Activated effector memory CD4-positive, alpha-beta T cell treated with anti-CD3 and anti-CD28 coated beads, Interleukin-2, amount 50 U/mL, for 16 hours (primary cell): Measurements from ENCODE around the gene ADCYAP1R1.

ENCODE experiments used
- DNase-seq: peaks from one replicate; pipeline ENCODE4 v3.0.0-alpha.2; 2020

The ADCYAP1R1 gene

DNA sequence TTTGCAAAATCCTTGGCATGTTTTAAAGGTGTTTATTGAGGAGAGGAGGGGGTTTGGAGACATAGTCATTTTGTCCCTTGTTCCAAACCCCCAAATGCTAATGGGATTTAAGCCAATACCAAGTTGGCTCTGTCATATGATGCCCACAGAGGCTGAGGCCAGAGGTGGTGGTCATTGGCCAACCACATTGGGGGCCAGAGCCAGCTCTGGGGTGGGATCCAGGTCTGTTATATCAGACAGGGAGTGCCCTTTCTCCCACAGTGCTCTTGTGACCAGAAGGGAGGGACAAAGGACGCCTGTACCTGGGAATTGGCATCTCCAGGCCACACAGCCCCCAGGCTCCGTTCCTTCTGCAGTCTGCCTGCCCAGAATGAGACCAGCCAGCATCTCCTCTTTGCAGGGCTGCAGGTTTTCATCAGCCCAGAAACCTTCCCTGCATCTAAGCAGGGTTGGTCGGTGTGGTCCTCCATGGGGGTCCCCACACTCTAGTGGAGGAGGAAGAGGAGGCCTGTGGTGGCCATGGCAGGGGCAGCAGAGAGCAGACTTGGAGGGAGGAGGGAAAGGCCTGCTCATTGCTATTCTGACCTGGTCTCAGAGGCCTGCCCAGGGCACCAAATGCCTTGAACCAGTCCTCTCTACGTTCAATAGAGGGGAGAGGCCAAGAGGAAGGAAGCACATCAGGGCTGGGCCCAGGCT, 17.9 kb downstream of the ADCYAP1R1 start:
- DNase-seq = peak; percentile 36

- no peak for DNase-seq
Measured at GRCh38 chr7:31070991-31071644, 19.0 kb downstream of the ADCYAP1R1 start.

DNA sequence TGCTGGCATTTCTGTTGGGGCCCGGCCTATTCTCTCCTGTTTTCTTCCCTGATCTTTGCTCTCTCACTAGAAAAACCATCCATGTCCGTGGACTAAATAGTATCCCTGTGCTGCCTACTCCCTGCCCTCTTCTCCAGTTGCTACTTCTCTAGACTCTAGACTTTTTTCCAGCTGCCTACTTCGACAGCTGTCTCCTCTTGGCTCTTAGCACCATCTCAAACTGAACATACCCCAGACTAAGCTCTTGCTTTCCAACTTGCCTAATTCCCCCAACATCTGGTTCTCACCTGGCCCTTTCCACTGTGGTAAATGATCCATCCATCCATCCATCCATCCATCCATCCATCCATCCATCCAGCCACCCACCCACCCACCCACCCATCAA, 19.5 kb downstream of the ADCYAP1R1 start:
- DNase-seq = no peak

GRCh38 chr7:31073326-31074119, 21.4 kb downstream of the ADCYAP1R1 start:
- DNase-seq = peak; percentile 30

GRCh38 chr7:31074120-31074383, 21.9 kb downstream of the ADCYAP1R1 start:
- DNase-seq = peak; percentile 45

DNA sequence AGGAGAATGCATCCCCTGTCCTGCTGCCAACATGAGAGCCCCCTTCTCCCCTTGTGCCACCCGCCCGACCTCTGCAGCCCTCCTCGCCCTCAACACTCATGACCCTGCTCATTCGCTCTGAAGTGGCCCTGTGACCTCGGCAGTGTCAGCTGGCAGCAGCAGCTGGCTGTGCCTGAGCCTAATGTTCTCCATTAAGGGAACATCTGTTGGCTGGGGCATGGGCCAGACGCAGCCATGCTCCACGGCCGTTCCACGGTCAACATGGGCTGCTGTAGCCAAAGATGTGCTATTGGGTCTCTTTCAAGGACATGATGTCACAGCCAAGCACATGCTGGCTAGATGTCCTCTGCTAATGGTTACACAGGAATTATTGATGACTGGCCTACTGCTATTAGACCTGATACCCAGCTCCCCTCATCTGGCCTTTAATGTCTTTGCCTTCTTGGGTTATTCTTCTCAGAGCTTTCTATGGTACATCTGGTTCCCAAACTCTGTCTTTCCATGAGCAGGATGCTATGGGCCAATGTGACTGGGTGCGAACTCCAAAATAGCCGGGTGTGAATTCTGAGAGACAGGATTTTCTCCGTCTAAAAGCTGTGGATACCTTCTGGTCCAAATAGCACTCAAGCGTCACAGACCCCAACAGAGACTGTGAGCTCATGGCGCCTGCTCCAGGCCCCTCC, 22.4 kb downstream of the ADCYAP1R1 start:
- DNase-seq = peak; percentile 59

DNA sequence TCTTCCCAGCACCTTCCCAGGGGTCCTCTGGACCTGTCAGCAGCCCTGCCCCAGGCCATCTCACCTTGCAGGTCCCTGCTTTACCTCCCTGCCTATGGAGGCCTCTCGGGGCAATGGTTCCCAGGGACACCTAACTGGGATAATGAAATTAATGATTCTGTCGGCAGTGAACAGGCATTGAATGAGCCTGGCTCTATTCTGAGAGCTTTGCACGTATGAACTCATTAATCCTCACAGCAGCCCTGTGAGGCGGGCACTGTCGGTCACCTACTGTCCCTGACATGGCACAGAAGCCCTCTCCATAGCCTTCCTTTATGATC, 22.9 kb downstream of the ADCYAP1R1 start:
- DNase-seq = peak; percentile 5

GRCh38 chr7:31076051-31076450, 23.9 kb downstream of the ADCYAP1R1 start:
- peak; percentile 56 for DNase-seq

GRCh38 chr7:31076641-31077310, 24.7 kb downstream of the ADCYAP1R1 start:
- DNase-seq = peak; percentile 60

DNA sequence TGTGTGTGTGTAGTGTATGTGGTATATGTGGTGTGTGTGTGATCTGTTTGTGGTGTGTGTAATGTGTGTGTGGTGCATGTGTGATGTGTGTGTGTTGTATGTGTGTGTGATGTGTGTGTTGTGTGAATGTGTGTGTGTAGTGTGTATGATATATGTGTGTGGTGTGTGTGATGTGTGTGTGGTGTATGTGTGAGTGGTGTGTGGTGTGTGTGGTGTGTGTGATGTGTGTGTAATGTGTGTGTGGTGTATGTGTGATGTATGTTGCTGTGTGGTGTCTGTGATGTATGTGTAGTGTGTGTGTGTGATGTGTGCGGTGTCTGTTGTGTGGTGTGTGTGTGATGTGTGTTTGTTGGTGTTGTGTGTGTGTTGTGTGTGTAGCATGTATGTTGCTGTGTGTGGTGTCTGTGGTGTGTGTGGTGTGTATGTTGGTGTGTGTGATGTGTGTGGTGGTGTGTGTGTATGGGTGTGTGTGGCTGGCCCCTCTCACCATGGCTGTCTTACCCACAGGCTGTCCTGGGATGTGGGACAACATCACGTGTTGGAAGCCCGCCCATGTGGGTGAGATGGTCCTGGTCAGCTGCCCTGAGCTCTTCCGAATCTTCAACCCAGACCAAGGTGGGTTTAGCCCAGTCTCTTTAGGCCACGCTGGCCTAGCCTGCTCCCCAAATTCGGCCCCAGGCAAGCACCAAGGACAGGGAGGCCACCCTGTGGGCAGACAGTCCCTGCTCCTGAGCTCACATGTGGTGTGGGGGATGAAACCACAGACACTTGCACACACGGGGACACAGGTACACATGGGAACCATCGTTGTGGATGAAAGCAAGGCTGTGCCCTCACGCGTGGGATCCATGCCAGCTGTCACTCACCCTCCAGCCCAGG, 25.6 kb downstream of the ADCYAP1R1 start:
- peak; percentile 36 for DNase-seq

DNA sequence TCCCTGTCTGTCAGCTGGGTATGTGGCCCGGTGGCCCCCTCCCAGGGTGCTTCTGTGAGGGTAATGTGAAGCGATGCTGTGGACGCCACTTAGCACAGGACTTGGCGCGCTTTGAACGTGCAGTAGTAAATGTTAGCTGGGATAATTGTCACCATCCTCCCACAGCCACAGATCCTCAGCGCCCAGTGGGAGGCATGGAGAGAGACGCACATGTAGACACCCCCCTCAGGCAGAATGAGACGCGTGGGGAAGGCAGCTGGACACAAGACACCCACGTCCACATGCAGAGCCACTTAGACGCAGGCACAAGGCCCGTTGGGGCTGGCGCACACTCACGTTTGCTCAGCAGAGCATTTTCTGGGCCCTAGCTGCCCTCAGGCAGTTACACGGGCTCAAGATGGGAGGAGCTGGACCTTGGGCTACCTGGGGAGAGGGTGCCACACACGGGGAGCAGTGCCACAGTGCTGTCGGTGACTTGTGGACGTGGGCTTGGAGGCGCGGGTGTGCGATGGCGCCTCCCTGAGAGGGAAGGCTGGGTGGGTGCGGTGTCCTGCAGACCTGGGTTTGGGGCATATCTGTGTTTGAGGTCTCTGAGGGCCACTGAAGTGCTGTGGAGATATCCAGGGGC, 26.4 kb downstream of the ADCYAP1R1 start:
- peak; percentile 54 for DNase-seq

- DNase-seq = peak; percentile 58
Measured at GRCh38 chr7:31079126-31079823, 27.2 kb downstream of the ADCYAP1R1 start.

DNA sequence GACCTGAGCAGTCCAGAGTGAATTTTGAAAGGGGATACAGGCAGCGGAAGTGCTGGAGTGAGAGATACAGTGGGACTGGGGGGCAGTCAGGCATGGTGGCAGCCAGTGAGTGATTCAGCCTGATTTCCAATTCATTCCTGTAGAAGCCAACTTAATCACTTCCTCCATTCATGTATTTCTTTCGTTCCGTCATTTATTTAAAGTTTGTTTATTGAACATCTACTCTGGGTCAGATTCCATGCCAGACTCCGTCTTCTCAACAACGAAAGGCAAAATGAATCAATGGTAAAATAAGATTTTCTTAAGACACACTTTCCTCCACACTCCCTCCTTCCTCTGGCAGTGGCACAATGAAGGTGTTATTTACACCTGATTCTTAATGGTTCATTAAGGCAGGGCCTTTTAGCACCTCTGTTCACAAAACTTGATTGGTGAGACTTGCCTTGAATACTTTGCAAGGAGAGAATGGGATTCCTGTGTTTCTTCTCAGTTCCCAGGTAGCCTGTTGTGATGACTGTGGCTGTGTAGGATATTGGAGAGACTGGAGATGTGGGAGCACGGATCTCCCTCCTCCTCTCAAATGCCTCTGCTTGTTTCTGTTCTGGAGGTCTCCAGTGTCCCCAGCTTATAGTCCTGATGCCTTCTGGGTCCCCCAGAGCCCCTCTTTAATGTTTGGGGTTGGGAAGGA, 27.9 kb downstream of the ADCYAP1R1 start:
- DNase-seq = no peak

GRCh38 chr7:31080763-31081162, 28.7 kb downstream of the ADCYAP1R1 start:
- DNase-seq = no peak

GRCh38 chr7:31082017-31082416, 29.9 kb downstream of the ADCYAP1R1 start:
- peak; percentile 38 for DNase-seq

DNA sequence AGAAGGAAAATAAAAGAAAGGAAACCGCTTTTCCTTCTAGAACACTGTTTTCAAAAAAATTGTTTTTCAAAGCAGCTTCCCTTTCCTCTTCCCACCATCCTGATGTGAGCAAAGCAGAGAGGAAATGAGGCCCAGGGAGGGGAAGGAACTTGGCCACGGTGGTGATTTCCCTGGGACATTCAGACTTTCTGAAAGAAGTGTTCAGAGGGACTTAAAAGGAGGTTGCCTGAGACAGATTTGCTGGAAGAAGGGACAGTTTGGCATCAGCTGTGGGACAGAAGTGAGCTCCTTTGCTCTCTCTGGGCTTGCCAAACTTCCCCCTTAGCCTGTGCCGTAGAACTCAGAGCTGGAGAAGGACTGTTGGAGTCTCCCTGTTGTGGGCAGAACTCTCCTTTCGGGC, 30.3 kb downstream of the ADCYAP1R1 start:
- DNase-seq = peak; percentile 8

DNA sequence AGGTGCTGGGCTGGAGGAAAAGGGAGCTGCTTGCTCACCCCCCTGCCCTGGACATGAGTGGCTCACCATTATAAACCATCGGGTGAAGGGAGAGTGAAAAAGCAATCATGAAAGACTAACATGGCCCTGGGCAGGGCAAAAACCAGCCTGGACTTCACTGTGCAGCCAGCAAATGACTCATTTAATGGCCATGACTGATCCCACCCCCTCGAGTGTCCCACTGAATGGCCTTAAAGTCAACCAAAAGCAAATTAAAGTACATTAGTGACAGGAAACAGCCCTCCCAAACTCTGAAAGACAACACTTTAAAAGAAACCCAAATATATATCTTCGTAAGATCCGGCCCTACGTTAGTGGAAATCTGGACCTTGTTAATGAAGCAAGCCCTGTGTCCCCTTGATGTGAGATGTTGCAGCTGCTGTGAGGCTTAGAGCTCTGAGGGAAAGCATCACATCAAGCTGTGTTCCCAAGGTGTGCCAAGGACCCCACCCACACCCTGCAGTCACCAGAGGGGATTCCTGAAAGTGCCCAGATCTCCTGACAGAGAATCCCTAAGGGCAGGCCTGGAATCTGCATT, 31.2 kb downstream of the ADCYAP1R1 start:
- no peak for DNase-seq

DNA sequence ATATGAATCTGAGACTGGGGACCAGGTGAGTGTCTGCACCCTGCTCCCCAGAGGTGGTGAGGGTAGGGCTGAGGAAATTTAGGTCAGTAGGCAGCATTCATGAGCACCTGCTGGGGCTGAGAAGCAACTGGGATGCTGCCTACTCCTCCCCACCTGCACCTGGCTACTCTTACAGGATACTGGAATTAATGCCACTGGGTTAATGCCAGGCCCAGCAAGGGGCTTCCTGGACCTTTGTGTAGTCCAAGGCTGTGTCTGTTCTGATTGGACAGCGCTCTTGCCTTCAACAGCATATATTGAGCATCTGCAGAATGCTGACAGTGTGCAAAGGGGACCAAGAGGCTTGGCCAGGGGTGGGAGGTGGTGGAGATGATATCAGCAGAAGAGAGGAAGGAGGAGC, 32.1 kb downstream of the ADCYAP1R1 start:
- DNase-seq = no peak

DNA sequence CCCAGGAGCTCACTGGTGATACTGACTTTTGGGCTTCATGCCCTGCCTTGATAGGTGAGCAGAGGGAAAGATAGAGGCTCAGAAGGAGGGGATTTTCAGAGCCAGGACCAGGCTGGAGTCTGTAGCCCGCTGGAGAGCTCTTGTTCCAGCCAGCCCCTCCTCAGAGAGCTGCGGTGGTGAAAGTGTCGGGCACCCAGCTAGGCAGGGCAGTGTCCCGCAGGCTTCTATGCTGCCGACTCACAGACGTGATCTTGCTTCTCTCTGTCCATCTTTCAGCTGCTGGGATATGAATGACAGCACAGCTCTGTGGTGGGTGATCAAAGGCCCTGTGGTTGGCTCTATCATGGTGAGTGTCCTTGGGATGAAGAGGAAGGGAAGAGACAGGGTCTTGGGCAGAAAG, 35.2 kb downstream of the ADCYAP1R1 start:
- peak; percentile 25 for DNase-seq

DNA sequence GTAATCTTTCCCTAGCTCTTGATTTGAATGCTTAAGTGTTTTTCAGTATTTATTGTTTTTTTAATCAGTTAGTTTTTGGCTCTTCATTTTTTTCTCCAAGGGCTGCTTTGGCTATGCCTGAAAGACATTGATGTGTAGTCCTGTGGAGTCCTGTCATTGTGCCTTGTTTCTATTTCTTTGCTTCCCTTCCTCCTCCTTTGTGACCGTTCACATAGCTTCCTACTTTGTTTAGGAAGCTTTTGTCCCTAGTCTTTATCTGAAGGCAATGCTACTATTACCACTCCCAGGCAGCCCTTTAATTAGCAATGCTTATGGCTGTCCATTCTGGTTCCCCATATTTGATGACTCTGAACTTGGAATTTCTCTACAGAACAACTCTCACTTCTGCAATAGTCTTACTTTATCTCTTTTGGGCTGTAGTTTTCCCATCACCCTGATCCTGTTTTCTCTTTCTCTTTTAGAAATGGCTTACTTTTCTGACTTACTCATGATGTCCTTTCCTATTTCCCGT, 39.9 kb downstream of the ADCYAP1R1 start:
- no peak for DNase-seq
